Measurements from ENCODE around the gene LEPROT.

The LEPROT gene

GRCh38 chr1:65469126-65469888 is 48.8 kb downstream of the LEPROT start:
- H3K79me1 ChIP-seq (ENCODE audit: low read length), result no peaks in the 10 kb centered on the region
- WGBS (ENCODE audit: extremely low coverage, insufficient coverage, low lambda C conversion rate), result no CpG with 5 or more reads among the region's 4 CpGs
- no peak overlapping the region for H2BK120ac ChIP-seq (ENCODE audit: low read depth, low read length)
- H4K5ac ChIP-seq (ENCODE audit: low read length), result no peak overlapping the region
- no peak for DNase-seq
- H2BK5ac ChIP-seq (ENCODE audit: low read length), result no peak overlapping the region
- H3K4me2 ChIP-seq (ENCODE audit: low read length), result no peak overlapping the region
- no peak overlapping the region for H3K56ac ChIP-seq (ENCODE audit: low read length)
- no peak overlapping the region for H3K4ac ChIP-seq (ENCODE audit: low read depth, low read length)
- no peak overlapping the region for H3K27ac ChIP-seq (ENCODE audit: low read depth, low read length)
- no peaks in the 10 kb centered on the region for H3K36me3 ChIP-seq (ENCODE audit: control insufficient read depth, insufficient read depth, low read length)
- H3K9ac ChIP-seq (ENCODE audit: low read length), result no peak overlapping the region
- H3K18ac ChIP-seq (ENCODE audit: low read length), result no peak overlapping the region
- no peaks in the 10 kb centered on the region for H3K27me3 ChIP-seq (ENCODE audit: insufficient read depth, low read length, poor library complexity)
- no peak overlapping the region for H3K23ac ChIP-seq (ENCODE audit: low read length)
- H3K4me1 ChIP-seq (ENCODE audit: control insufficient read depth, low read depth, low read length), result no peaks in the 10 kb centered on the region
- no peak overlapping the region for H2AK5ac ChIP-seq (ENCODE audit: low read length)
- no peaks in the 10 kb centered on the region for H3K79me2 ChIP-seq (ENCODE audit: control insufficient read depth, insufficient read depth, low read length)
- no peak overlapping the region for H3K4me3 ChIP-seq (ENCODE audit: low read length)
- no peak overlapping the region for H2BK15ac ChIP-seq (replicated peaks; ENCODE audit: low read depth)
- H4K8ac ChIP-seq (ENCODE audit: low read depth, low read length), result no peak overlapping the region

DNA sequence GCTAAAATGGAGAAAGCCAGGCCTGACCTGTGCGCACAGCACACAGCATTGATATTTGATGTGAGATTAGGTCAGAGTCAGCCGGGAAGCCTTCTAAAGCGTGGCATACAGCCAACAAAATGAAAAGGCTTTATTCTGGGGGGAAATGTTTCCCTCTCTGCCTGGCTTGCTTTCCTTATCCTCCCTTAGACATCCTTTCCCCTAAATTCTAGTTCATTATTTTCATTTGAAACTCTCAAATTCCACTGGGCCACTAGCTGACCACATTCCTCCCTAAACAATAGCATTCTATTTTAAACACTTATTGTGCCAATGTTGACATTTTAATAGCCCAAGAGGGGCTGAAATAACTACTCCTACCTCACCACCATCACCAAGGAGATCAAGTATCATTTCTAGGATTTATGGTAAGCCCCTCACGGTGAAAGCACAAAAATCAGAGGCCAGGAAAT is 49.4 kb downstream of the LEPROT start:
- no peak for DNase-seq

GRCh38 chr1:65470766-65471165 is 50.3 kb downstream of the LEPROT start:
- no peak overlapping the region for H2BK5ac ChIP-seq (ENCODE audit: low read length)
- H3K4ac ChIP-seq (ENCODE audit: low read depth, low read length), result no peak overlapping the region
- H3K27me3 ChIP-seq (ENCODE audit: insufficient read depth, low read length, poor library complexity), result no peaks in the 10 kb centered on the region
- H2AK5ac ChIP-seq (ENCODE audit: low read length), result no peak overlapping the region
- no peaks in the 10 kb centered on the region for H3K79me2 ChIP-seq (ENCODE audit: control insufficient read depth, insufficient read depth, low read length)
- no peak overlapping the region for H3K18ac ChIP-seq (ENCODE audit: low read length)
- H3K4me1 ChIP-seq (ENCODE audit: control insufficient read depth, low read depth, low read length), result no peaks in the 10 kb centered on the region
- DNase-seq, result no peak
- H3K23ac ChIP-seq (ENCODE audit: low read length), result no peak overlapping the region
- H3K9ac ChIP-seq (ENCODE audit: low read length), result no peak overlapping the region
- H2BK120ac ChIP-seq (ENCODE audit: low read depth, low read length), result no peak overlapping the region
- H3K56ac ChIP-seq (ENCODE audit: low read length), result no peak overlapping the region
- no CpG with 5 or more reads among the region's 1 CpG for WGBS (ENCODE audit: extremely low coverage, insufficient coverage, low lambda C conversion rate)
- no peak overlapping the region for H2BK15ac ChIP-seq (replicated peaks; ENCODE audit: low read depth)
- H4K5ac ChIP-seq (ENCODE audit: low read length), result no peak overlapping the region
- no peak overlapping the region for H4K8ac ChIP-seq (ENCODE audit: low read depth, low read length)
- no peaks in the 10 kb centered on the region for H3K36me3 ChIP-seq (ENCODE audit: control insufficient read depth, insufficient read depth, low read length)
- H3K4me3 ChIP-seq (ENCODE audit: low read length), result no peak overlapping the region
- no peaks in the 10 kb centered on the region for H3K79me1 ChIP-seq (ENCODE audit: low read length)
- no peak overlapping the region for H3K4me2 ChIP-seq (ENCODE audit: low read length)
- H3K27ac ChIP-seq (ENCODE audit: low read depth, low read length), result no peak overlapping the region

More for the DNA sequence above, 49.4 kb downstream of the LEPROT start:
- Histone ChIP-seq H2AK5ac (ENCODE audit: low read length) (no peak overlapping the region), H3K27ac (ENCODE audit: low read depth, low read length) (no peak overlapping the region), H4K5ac (ENCODE audit: low read length) (no peak overlapping the region), H3K56ac (ENCODE audit: low read length) (no peak overlapping the region), H3K23ac (ENCODE audit: low read length) (no peak overlapping the region), H3K79me2 (ENCODE audit: control insufficient read depth, insufficient read depth, low read length) (no peaks in the 10 kb centered on the region), H3K18ac (ENCODE audit: low read length) (no peak overlapping the region), H3K27me3 (ENCODE audit: insufficient read depth, low read length, poor library complexity) (no peaks in the 10 kb centered on the region), H4K8ac (ENCODE audit: low read depth, low read length) (no peak overlapping the region), H2BK120ac (ENCODE audit: low read depth, low read length) (no peak overlapping the region), H3K9ac (ENCODE audit: low read length) (no peak overlapping the region), H3K36me3 (ENCODE audit: control insufficient read depth, insufficient read depth, low read length) (no peaks in the 10 kb centered on the region), H3K4me1 (ENCODE audit: control insufficient read depth, low read depth, low read length) (no peaks in the 10 kb centered on the region), H2BK5ac (ENCODE audit: low read length) (no peak overlapping the region), H3K4ac (ENCODE audit: low read depth, low read length) (no peak overlapping the region), H3K4me3 (ENCODE audit: low read length) (no peak overlapping the region), H2BK15ac (replicated peaks; ENCODE audit: low read depth) (no peak overlapping the region), H3K79me1 (ENCODE audit: low read length) (no peaks in the 10 kb centered on the region), H3K4me2 (ENCODE audit: low read length) (no peak overlapping the region)
- WGBS (ENCODE audit: extremely low coverage, insufficient coverage, low lambda C conversion rate), result no CpG with 5 or more reads among the region's 4 CpGs

DNA sequence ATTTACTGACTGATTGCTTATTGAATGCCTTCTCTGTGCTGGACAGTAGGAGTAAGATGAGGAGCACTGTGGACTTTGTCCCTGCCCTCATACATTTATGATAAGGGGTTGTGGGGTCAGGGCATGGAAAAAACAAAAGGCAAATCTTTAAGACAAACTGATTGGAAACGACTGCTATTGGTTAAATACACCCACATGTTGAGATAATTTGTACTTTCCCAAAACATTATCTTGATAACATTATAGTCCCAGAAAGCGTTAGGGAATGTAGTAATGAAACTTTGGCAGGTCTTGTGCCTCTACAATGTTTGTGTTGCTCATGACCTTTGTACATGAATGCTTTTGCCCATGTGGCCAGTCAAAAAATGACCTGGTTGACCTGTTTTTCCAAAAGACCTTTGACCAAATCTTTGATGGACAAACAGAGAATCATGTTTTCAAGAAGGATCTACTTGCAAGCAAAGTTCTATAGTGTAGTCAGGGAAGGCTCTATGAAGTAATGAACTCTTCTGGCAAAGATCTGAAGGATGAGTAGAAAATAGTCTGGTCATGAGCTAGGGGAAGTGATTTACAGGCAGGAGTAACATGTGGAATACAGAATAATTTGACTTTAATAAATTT is 50.9 kb downstream of the LEPROT start:
- Histone ChIP-seq H3K79me2 (ENCODE audit: control insufficient read depth, insufficient read depth, low read length) (no peaks in the 10 kb centered on the region), H4K8ac (ENCODE audit: low read depth, low read length) (no peak overlapping the region), H3K4me2 (ENCODE audit: low read length) (no peak overlapping the region), H3K23ac (ENCODE audit: low read length) (no peak overlapping the region), H3K18ac (ENCODE audit: low read length) (no peak overlapping the region), H2BK120ac (ENCODE audit: low read depth, low read length) (no peak overlapping the region), H2AK5ac (ENCODE audit: low read length) (no peak overlapping the region), H3K9ac (ENCODE audit: low read length) (no peak overlapping the region), H4K5ac (ENCODE audit: low read length) (no peak overlapping the region), H2BK15ac (replicated peaks; ENCODE audit: low read depth) (no peak overlapping the region), H2BK5ac (ENCODE audit: low read length) (no peak overlapping the region), H3K4ac (ENCODE audit: low read depth, low read length) (no peak overlapping the region), H3K79me1 (ENCODE audit: low read length) (no peaks in the 10 kb centered on the region), H3K27me3 (ENCODE audit: insufficient read depth, low read length, poor library complexity) (no peaks in the 10 kb centered on the region), H3K4me1 (ENCODE audit: control insufficient read depth, low read depth, low read length) (no peaks in the 10 kb centered on the region), H3K4me3 (ENCODE audit: low read length) (no peak overlapping the region), H3K27ac (ENCODE audit: low read depth, low read length) (no peak overlapping the region), H3K36me3 (ENCODE audit: control insufficient read depth, insufficient read depth, low read length) (no peaks in the 10 kb centered on the region), H3K56ac (ENCODE audit: low read length) (no peak overlapping the region)
- DNase-seq, result no peak
- WGBS (ENCODE audit: extremely low coverage, insufficient coverage, low lambda C conversion rate), result no CpG with 5 or more reads among the region's 2 CpGs

DNA sequence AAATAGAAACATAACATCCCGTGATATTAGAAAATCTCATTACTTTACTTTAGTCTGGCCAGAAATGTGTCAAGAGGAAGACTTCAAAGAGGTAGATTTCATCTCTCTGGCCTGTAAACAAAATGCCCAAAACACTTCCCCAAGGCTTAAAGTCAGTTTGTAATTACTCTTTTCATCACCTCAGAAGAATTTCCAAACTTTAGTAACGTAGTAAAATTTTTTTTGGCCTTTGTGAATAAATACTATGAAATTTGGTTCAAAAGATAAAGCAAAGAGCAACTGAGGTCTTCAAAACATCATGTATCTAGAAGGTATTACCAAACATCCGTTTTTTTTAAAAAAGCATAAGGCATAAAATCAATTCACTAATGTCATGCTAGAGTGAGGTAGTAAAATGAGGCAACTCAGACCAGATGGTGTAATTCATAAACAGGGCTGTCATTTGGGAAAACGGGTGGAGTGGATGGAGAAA is 51.4 kb downstream of the LEPROT start:
- no peak overlapping the region for H3K23ac ChIP-seq (ENCODE audit: low read length)
- no peak overlapping the region for H3K56ac ChIP-seq (ENCODE audit: low read length)
- H4K5ac ChIP-seq (ENCODE audit: low read length), result no peak overlapping the region
- H2AK5ac ChIP-seq (ENCODE audit: low read length), result no peak overlapping the region
- H3K18ac ChIP-seq (ENCODE audit: low read length), result no peak overlapping the region
- no peak overlapping the region for H3K4ac ChIP-seq (ENCODE audit: low read depth, low read length)
- H3K4me1 ChIP-seq (ENCODE audit: control insufficient read depth, low read depth, low read length), result no peaks in the 10 kb centered on the region
- DNase-seq, result no peak
- no peak overlapping the region for H3K4me3 ChIP-seq (ENCODE audit: low read length)
- no peaks in the 10 kb centered on the region for H3K27me3 ChIP-seq (ENCODE audit: insufficient read depth, low read length, poor library complexity)
- H2BK120ac ChIP-seq (ENCODE audit: low read depth, low read length), result no peak overlapping the region
- no peak overlapping the region for H4K8ac ChIP-seq (ENCODE audit: low read depth, low read length)
- no peaks in the 10 kb centered on the region for H3K79me2 ChIP-seq (ENCODE audit: control insufficient read depth, insufficient read depth, low read length)
- no peak overlapping the region for H3K4me2 ChIP-seq (ENCODE audit: low read length)
- no peak overlapping the region for H2BK5ac ChIP-seq (ENCODE audit: low read length)
- no peak overlapping the region for H2BK15ac ChIP-seq (replicated peaks; ENCODE audit: low read depth)
- WGBS (ENCODE audit: extremely low coverage, insufficient coverage, low lambda C conversion rate), result no CpG with 5 or more reads among the region's 4 CpGs
- no peak overlapping the region for H3K27ac ChIP-seq (ENCODE audit: low read depth, low read length)
- no peaks in the 10 kb centered on the region for H3K79me1 ChIP-seq (ENCODE audit: low read length)
- H3K9ac ChIP-seq (ENCODE audit: low read length), result no peak overlapping the region
- no peaks in the 10 kb centered on the region for H3K36me3 ChIP-seq (ENCODE audit: control insufficient read depth, insufficient read depth, low read length)

Data from mesendoderm (in vitro differentiated cells).